Measurements from ENCODE around the gene MARCO.
A peak's percentile ranks its signal among the peaks of the same experiment; 100 is the strongest.
"Not testable (repeated sequence)": the region's sequence is repeated elsewhere in the genome, so short reads cannot be mapped to it uniquely, and the experiment has no call there.

Gene MARCO

DNA sequence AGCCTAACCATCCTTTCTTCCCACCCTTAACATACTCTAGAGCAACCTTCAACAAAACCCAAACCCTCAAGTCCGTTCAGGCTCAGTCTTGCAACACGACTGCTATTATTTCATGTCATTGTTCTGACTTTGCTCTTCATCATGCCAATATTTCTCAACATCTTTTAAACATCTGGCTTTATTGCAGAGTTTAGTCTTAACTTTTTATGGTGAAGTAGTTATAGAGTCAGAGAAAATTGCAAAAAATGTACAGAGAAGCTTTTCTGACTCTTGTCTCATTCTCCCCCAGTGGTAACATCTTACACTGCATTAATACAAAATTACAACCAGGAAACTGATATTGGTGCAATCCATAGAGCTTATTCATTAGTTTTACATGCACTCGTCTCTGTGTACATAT lies 3.9 kb downstream of the MARCO start:
- Histone ChIP-seq H3K27ac (ENCODE audit: low read depth, low read length) (no peak overlapping the region), H3K4me1 (ENCODE audit: control insufficient read depth in 5 of 5, insufficient read depth in 5 of 5, low read length in 5 of 5) (peaks cover 0 to 15% (median 2%) of the 10 kb centered on the region in 5 donors), H3K9ac (ENCODE audit: low read length in 5 of 5) (no peak overlapping the region), H3K4me3 (ENCODE audit: low read depth in 1 of 5, low read length in 5 of 5) (no peak overlapping the region), H3K27me3 (ENCODE audit: control insufficient read depth in 5 of 5, insufficient read depth in 4 of 5, low read length in 5 of 5) (no peaks in the 10 kb centered on the region), H3K9me3 (ENCODE audit: control insufficient read depth in 5 of 5, low read length in 5 of 5) (no peaks in the 10 kb centered on the region), H3K36me3 (ENCODE audit: control insufficient read depth in 5 of 5, insufficient read depth in 5 of 5, low read length in 5 of 5) (no peaks in the 10 kb centered on the region)

DNA sequence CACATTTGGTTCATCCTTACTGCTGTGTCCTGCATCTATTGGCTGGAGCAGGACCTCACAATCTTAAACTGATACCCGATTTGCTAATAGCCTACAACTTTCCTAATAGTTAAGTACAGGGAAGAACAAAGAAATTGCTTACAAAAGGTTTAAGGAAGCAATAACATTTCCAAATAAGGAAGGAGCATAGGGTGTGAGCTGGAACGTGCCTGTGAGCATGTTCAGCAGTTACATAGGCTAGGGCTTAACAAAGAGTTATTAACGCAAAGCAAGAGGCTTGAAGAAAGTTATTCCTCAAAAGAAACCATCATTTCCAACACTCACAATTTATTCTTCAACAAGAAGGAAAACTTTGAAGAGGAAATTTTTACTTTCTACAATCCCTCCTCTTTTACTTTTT lies 6.3 kb downstream of the MARCO start:
- H3K9ac ChIP-seq (ENCODE audit: low read length in 5 of 5); H3K4me3 ChIP-seq (ENCODE audit: low read depth in 1 of 5, low read length in 5 of 5); H3K27me3 ChIP-seq (ENCODE audit: control insufficient read depth in 5 of 5, insufficient read depth in 4 of 5, low read length in 5 of 5); H3K9me3 ChIP-seq (ENCODE audit: control insufficient read depth in 5 of 5, low read length in 5 of 5); H3K36me3 ChIP-seq (ENCODE audit: control insufficient read depth in 5 of 5, insufficient read depth in 5 of 5, low read length in 5 of 5); H3K4me1 ChIP-seq (ENCODE audit: control insufficient read depth in 5 of 5, insufficient read depth in 5 of 5, low read length in 5 of 5); H3K27ac ChIP-seq (ENCODE audit: low read depth, low read length): not testable (repeated sequence)

DNA sequence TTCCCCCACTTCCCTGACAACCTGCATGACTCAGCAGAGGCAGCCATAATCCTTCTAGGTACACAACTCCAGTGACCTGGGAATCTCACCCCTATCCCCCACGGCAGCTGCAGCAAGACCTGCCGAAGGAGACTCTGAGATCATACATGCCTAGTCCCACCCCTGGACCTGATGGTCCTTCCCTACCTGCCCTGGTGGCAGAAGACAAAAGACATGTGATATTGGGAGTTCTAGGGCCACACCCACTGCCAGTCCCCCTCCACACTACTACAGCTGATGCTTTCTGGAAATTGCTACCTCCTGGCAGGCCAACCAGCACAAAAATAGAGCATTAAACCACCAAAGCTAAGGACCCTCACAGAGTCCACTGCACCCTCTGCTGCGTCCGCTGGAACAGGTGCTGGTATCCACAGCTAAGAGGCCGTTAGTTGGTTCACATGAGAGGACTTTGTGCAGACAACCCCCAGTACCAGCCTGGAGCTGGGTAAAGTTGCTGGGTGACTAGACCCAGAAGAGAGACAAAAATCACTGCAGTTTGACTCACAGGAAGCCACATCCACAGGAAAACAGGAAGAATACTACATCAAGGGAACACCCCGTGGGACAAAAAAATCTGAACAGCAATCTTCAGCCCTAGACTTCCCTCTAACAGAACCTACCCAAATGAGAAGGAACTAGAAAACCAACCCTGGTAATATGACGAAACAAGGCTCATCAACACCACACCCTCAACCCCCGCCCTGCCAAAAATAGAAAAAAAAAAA lies 12.5 kb downstream of the MARCO start:
- Histone ChIP-seq H3K27ac (ENCODE audit: low read depth, low read length) (peak overlapping the region; percentile 29), H3K27me3 (ENCODE audit: control insufficient read depth in 5 of 5, insufficient read depth in 4 of 5, low read length in 5 of 5) (no peaks in the 10 kb centered on the region), H3K9me3 (ENCODE audit: control insufficient read depth in 5 of 5, low read length in 5 of 5) (peaks cover 0 to 9% (median 0%) of the 10 kb centered on the region in 5 donors), H3K36me3 (ENCODE audit: control insufficient read depth in 5 of 5, insufficient read depth in 5 of 5, low read length in 5 of 5) (no peaks in the 10 kb centered on the region), H3K4me3 (ENCODE audit: low read depth in 1 of 5, low read length in 5 of 5) (no peak overlapping the region), H3K4me1 (ENCODE audit: control insufficient read depth in 5 of 5, insufficient read depth in 5 of 5, low read length in 5 of 5) (peaks cover 0 to 5% (median 0%) of the 10 kb centered on the region in 5 donors), H3K9ac (ENCODE audit: low read length in 5 of 5) (no peak overlapping the region)

DNA sequence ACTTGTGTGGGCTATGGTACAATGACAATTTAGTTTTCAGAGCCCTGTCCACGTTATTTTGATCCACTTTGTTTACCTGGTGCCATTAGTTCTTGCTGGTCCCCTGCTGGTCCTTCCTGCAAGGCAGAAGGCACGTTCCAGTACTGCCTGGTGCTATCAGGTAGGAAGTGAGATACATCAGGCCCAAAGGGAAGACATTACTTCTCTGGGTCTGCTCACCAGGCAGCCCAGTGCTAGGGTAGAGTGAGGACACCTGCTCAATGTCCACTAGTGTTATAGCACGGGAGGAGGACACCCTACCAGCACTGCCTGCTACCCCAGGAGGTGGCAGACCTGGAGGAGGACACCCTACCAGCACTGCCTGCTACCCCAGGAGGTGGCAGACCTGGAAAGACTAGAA lies 23.7 kb downstream of the MARCO start:
- Histone ChIP-seq H3K9ac (ENCODE audit: low read length in 5 of 5) (no peak overlapping the region), H3K4me3 (ENCODE audit: low read depth in 1 of 5, low read length in 5 of 5) (no peak overlapping the region), H3K36me3 (ENCODE audit: control insufficient read depth in 5 of 5, insufficient read depth in 5 of 5, low read length in 5 of 5) (no peaks in the 10 kb centered on the region), H3K27me3 (ENCODE audit: control insufficient read depth in 5 of 5, insufficient read depth in 4 of 5, low read length in 5 of 5) (no peaks in the 10 kb centered on the region), H3K9me3 (ENCODE audit: control insufficient read depth in 5 of 5, low read length in 5 of 5) (peaks cover 0 to 2% (median 0%) of the 10 kb centered on the region in 5 donors), H3K27ac (ENCODE audit: low read depth, low read length) (no peak overlapping the region), H3K4me1 (ENCODE audit: control insufficient read depth in 5 of 5, insufficient read depth in 5 of 5, low read length in 5 of 5) (peaks cover 0 to 20% (median 10%) of the 10 kb centered on the region in 5 donors)

DNA sequence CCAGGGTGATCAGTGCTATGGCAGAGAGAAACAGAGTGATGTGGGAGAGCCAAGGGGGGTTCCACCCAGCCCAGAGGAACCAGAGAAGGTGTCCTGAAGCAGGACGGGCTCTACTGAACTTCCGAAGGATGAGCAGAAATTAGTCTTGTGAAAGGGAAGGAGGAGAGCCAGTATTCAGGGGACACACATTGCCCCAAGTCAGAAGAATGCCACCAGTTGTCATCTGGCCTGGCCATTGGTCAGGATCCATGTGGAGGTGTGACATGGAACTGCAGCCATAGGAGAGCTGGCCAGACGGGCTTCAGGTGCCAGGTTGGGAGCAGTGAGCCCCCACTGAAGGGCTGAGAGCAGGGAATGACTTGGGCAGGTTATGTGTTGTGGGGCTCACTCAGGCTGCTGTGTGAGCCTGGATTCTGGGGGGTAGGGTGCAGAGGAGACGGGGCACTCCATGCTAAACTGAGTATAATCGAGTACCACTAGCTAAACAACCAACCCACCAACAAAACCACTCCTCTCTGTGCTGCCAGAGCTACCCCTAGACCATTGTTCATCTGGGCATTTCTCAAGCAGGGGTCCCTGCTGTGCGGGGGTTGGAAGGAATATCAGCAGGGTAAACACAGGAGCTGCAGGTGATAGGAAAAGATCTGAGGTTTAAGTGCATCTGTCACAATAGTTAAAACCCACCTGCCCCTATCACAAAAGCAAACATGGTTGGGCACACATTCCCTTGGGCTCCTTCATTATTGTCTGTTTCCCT lies 25.3 kb downstream of the MARCO start:
- Histone ChIP-seq H3K27me3 (ENCODE audit: control insufficient read depth in 5 of 5, insufficient read depth in 4 of 5, low read length in 5 of 5) (no peaks in the 10 kb centered on the region), H3K27ac (ENCODE audit: low read depth, low read length) (no peak overlapping the region), H3K36me3 (ENCODE audit: control insufficient read depth in 5 of 5, insufficient read depth in 5 of 5, low read length in 5 of 5) (no peaks in the 10 kb centered on the region), H3K9ac (ENCODE audit: low read length in 5 of 5) (no peak overlapping the region), H3K9me3 (ENCODE audit: control insufficient read depth in 5 of 5, low read length in 5 of 5) (no peaks in the 10 kb centered on the region), H3K4me3 (ENCODE audit: low read depth in 1 of 5, low read length in 5 of 5) (no peak overlapping the region), H3K4me1 (ENCODE audit: control insufficient read depth in 5 of 5, insufficient read depth in 5 of 5, low read length in 5 of 5) (peaks cover 0 to 26% (median 11%) of the 10 kb centered on the region in 5 donors)

DNA sequence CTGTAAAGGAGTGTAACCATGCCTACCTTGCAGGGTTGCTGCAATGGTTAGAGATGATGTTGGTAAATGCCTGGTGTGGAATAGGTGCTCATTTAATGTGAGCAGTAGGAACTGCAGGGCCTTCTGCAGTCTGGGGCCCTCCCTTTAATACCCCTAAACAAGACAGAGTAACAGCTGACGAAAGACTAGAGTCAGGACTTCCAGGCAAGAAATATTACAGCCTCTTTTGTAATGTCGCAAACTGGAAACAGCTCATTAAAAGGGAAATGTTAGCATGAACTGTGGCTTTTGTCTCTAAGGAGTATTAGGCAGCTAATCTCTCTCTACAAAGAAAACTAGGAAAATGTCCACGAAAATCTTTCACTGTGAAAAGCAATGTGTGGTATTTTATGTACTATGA lies 26.0 kb downstream of the MARCO start:
- Histone ChIP-seq H3K4me3 (ENCODE audit: low read depth in 1 of 5, low read length in 5 of 5) (no peak overlapping the region), H3K4me1 (ENCODE audit: control insufficient read depth in 5 of 5, insufficient read depth in 5 of 5, low read length in 5 of 5) (peaks cover 0 to 26% (median 11%) of the 10 kb centered on the region in 5 donors), H3K36me3 (ENCODE audit: control insufficient read depth in 5 of 5, insufficient read depth in 5 of 5, low read length in 5 of 5) (no peaks in the 10 kb centered on the region), H3K9me3 (ENCODE audit: control insufficient read depth in 5 of 5, low read length in 5 of 5) (no peaks in the 10 kb centered on the region), H3K27ac (ENCODE audit: low read depth, low read length) (no peak overlapping the region), H3K9ac (ENCODE audit: low read length in 5 of 5) (peak overlapping the region in 1 of 5 donors; percentile 66), H3K27me3 (ENCODE audit: control insufficient read depth in 5 of 5, insufficient read depth in 4 of 5, low read length in 5 of 5) (no peaks in the 10 kb centered on the region)

DNA sequence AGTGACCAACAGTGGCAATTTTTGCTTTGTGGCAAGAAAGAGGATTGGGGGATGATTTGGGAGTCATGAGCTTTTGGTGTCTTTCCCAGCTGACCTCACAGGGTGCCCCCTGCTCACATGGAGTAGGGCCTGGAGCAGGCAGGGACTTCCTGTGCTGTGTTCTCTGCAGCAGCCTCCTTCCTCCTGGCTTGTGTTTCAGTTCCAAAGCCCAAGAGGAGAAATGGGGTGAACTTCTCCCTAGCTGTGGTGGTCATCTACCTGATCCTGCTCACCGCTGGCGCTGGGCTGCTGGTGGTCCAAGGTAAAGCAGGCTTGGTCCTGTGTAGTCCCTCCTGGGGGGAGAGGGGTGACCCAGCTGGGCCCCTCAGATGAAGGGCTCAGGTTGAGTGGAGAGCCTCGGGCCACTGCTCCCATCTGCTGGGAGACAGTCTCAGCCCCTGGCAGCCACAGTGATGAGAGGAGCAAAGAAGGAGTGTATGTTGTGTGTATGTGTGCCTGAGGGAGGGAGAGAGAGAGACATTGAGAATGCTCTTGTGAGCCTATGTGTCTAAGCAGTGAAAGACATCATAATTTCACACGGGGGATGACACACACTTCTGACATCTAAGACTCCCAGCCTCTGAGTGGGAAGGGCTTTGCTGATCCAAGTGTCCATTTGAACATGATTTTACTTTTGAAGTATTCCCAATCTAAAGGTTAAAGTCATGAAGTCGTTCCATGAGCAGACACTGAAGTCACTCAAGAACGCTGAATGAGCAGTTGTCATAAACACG lies 27.2 kb downstream of the MARCO start:
- Histone ChIP-seq H3K36me3 (ENCODE audit: control insufficient read depth in 5 of 5, insufficient read depth in 5 of 5, low read length in 5 of 5) (no peaks in the 10 kb centered on the region), H3K9me3 (ENCODE audit: control insufficient read depth in 5 of 5, low read length in 5 of 5) (no peaks in the 10 kb centered on the region), H3K9ac (ENCODE audit: low read length in 5 of 5) (no peak overlapping the region), H3K27me3 (ENCODE audit: control insufficient read depth in 5 of 5, insufficient read depth in 4 of 5, low read length in 5 of 5) (no peaks in the 10 kb centered on the region), H3K4me3 (ENCODE audit: low read depth in 1 of 5, low read length in 5 of 5) (no peak overlapping the region), H3K27ac (ENCODE audit: low read depth, low read length) (no peak overlapping the region), H3K4me1 (ENCODE audit: control insufficient read depth in 5 of 5, insufficient read depth in 5 of 5, low read length in 5 of 5) (peaks cover 2 to 26% (median 11%) of the 10 kb centered on the region in 5 donors)

DNA sequence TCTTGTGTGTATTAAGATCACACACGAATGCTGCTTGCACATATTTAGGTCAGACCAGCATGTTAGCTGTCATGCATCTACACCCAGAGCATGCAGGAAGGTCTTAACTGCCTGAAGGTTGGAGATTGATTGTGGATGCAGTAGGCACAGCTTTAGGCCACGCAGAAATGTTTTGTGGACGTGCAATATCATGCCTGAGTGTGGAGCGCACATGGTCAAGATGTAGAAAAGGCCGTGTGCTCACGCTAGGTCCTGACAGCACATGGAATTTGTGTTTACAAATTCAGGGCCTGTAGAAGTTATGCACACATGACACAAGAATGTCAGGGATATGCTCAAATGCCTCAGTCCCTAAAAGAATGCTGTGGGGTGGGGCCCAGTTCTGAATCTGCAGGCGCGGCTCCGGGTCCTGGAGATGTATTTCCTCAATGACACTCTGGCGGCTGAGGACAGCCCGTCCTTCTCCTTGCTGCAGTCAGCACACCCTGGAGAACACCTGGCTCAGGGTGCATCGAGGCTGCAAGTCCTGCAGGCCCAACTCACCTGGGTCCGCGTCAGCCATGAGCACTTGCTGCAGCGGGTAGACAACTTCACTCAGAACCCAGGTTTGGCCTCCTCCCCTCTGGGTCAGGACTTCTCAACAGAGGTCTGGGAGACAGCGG lies 27.9 kb downstream of the MARCO start:
- no peak overlapping the region for H3K27ac ChIP-seq (ENCODE audit: low read depth, low read length)
- H3K9ac ChIP-seq (ENCODE audit: low read length in 5 of 5): no peak overlapping the region
- peaks cover 0 to 3% (median 0%) of the 10 kb centered on the region in 5 donors for H3K27me3 ChIP-seq (ENCODE audit: control insufficient read depth in 5 of 5, insufficient read depth in 4 of 5, low read length in 5 of 5)
- H3K9me3 ChIP-seq (ENCODE audit: control insufficient read depth in 5 of 5, low read length in 5 of 5): no peaks in the 10 kb centered on the region
- H3K36me3 ChIP-seq (ENCODE audit: control insufficient read depth in 5 of 5, insufficient read depth in 5 of 5, low read length in 5 of 5): no peaks in the 10 kb centered on the region
- peaks cover 2 to 26% (median 11%) of the 10 kb centered on the region in 5 donors for H3K4me1 ChIP-seq (ENCODE audit: control insufficient read depth in 5 of 5, insufficient read depth in 5 of 5, low read length in 5 of 5)
- H3K4me3 ChIP-seq (ENCODE audit: low read depth in 1 of 5, low read length in 5 of 5): no peak overlapping the region

DNA sequence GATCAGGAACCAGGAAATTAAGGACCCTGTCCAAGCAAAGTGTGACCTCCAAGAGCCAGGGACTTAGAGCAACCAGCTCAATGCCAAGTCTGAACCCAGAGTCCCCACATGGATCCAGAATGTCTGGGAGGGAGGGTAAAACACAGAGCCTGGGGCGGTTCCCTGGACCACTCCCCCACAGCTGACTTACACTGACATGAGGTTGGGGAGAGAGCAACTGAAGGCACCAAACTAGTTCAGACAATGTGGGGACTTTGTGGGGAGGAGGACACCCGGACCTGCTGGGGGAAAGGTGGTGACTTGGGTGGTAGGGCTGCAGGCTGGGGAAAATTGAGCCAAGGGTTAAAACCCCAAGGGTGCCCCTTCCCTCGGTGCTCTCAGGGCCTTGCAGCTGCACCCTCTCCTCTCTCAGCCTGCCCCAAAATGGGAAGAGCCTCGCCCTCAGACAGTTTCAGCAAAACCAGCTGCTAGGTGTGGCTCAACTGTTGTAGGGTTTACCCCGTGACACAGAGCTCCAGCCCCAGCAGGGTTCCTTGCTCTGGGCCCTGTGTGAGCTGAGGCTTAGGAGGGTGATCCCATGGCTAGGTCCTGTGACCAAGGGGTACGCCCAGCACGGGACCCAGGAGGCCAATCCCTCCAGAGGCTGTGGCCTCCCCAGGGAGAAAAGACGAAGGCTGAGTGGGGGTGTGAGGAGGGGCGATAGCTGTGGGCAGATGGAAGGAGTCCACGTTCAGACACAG lies 28.6 kb downstream of the MARCO start:
- no peaks in the 10 kb centered on the region for H3K36me3 ChIP-seq (ENCODE audit: control insufficient read depth in 5 of 5, insufficient read depth in 5 of 5, low read length in 5 of 5)
- no peaks in the 10 kb centered on the region for H3K9me3 ChIP-seq (ENCODE audit: control insufficient read depth in 5 of 5, low read length in 5 of 5)
- peaks cover 0 to 3% (median 0%) of the 10 kb centered on the region in 5 donors for H3K27me3 ChIP-seq (ENCODE audit: control insufficient read depth in 5 of 5, insufficient read depth in 4 of 5, low read length in 5 of 5)
- H3K9ac ChIP-seq (ENCODE audit: low read length in 5 of 5): no peak overlapping the region
- H3K4me1 ChIP-seq (ENCODE audit: control insufficient read depth in 5 of 5, insufficient read depth in 5 of 5, low read length in 5 of 5): peaks cover 2 to 26% (median 11%) of the 10 kb centered on the region in 5 donors
- no peak overlapping the region for H3K4me3 ChIP-seq (ENCODE audit: low read depth in 1 of 5, low read length in 5 of 5)
- peak overlapping the region; percentile 32 for H3K27ac ChIP-seq (ENCODE audit: low read depth, low read length)

Measured in subcutaneous abdominal adipose tissue (tissue), 5 donors.